Neural progenitor cell (in vitro differentiated cells): ENCODE measurements around the gene CXCR4. TPM values are rescaled to one million over a fixed set of nuclear protein-coding genes. Genes with fewer than 3 reads are reported as not detected.

ENCODE experiments used
- DNase-seq: peaks from one replicate; pipeline ENCODE4 v3.0.0-alpha.2; 2016; ENCODE audit warnings: low spot score
- H2AFZ ChIP-seq: fragments of 200-600 bp; sonication (generic); replicated peaks from 2 replicates; pipeline ENCODE4 v1.6.1; 2016; ENCODE audit warnings: antibody characterized with exemption
- H3F3A ChIP-seq: fragments of 200-600 bp; sonication (generic); 2 replicates; pipeline ENCODE4 v1.6.1; 2016; ENCODE audit warnings: antibody characterized with exemption, low read depth
- H3K27ac ChIP-seq: fragments of 200-600 bp; sonication (generic); 2 replicates; pipeline ENCODE4 v1.5.1; 2016; ENCODE audit warnings: mild to moderate bottlenecking
- H3K27me3 ChIP-seq: fragments of 200-600 bp; sonication (generic); 2 replicates; pipeline ENCODE4 v1.6.1; 2016; ENCODE audit warnings: mild to moderate bottlenecking, moderate library complexity
- H3K36me3 ChIP-seq: fragments of 200-600 bp; sonication (generic); 2 replicates; pipeline ENCODE4 v1.5.1; 2016
- H3K4me1 ChIP-seq: fragments of 200-600 bp; sonication (generic); 2 replicates; pipeline ENCODE4 v1.6.1; 2016; ENCODE audit warnings: mixed run types
- H3K4me2 ChIP-seq: fragments of 200-600 bp; sonication (generic); 2 replicates; pipeline ENCODE4 v1.6.1; 2016
- H3K4me3 ChIP-seq: fragments of 200-600 bp; sonication (generic); 2 replicates; pipeline ENCODE4 v1.5.1; 2016
- H3K79me2 ChIP-seq: fragments of 200-600 bp; sonication (generic); 2 replicates; pipeline ENCODE4 v1.6.1; 2016; ENCODE audit warnings: low read depth
- H3K9ac ChIP-seq: fragments of 200-600 bp; sonication (generic); 2 replicates; pipeline ENCODE4 v1.6.1; 2016
- H3K9me3 ChIP-seq: fragments of 200-600 bp; sonication (generic); 2 replicates; pipeline ENCODE4 v1.5.1; 2016; ENCODE audit warnings: low read depth
- H4K20me1 ChIP-seq: fragments of 200-600 bp; sonication (generic); 2 replicates; pipeline ENCODE4 v1.6.1; 2016; ENCODE audit warnings: low read depth
- H3K27ac Mint-ChIP-seq: 3 replicates; pipeline ENCODE4 v1.8.0; 2021; ENCODE audit warnings: mixed read lengths
- H3K27me3 Mint-ChIP-seq: 2 replicates; pipeline ENCODE4 v1.8.0; 2022; ENCODE audit warnings: low read depth, mild to moderate bottlenecking, inconsistent platforms, moderate library complexity, mixed read lengths; ENCODE audit not compliant: insufficient read depth
- H3K36me3 Mint-ChIP-seq: 3 replicates; pipeline ENCODE4 v1.8.0; 2021; ENCODE audit warnings: mixed read lengths
- H3K4me1 Mint-ChIP-seq: 3 replicates; pipeline ENCODE4 v1.8.0; 2021; ENCODE audit warnings: mixed read lengths
- H3K4me3 Mint-ChIP-seq: 3 replicates; pipeline ENCODE4 v1.8.0; 2021; ENCODE audit warnings: mild to moderate bottlenecking, moderate library complexity, mixed read lengths
- H3K9me3 Mint-ChIP-seq: 3 replicates; pipeline ENCODE4 v1.8.0; 2020; ENCODE audit warnings: mixed read lengths
- CTCF ChIP-seq: fragments of 200-600 bp; sonication (generic); IDR thresholded peaks from 2 replicates; pipeline ENCODE4 v1.5.1; 2017; ENCODE audit warnings: antibody characterized with exemption, mild to moderate bottlenecking
- EZH2 ChIP-seq: fragments of 200-600 bp; sonication (generic); IDR thresholded peaks from 2 replicates; pipeline ENCODE4 v1.6.1; 2017; ENCODE audit warnings: antibody characterized with exemption, mild to moderate bottlenecking, moderate library complexity
- EZH2phosphoT487 ChIP-seq: fragments of 200-600 bp; sonication (generic); IDR thresholded peaks from 2 replicates; pipeline ENCODE4 v1.6.1; 2017; ENCODE audit warnings: antibody characterized with exemption
- total RNA-seq: library from RNA; depleted of rRNA; stranded (reverse); fragments of >200 nt; gene quantifications from 2 replicates; pipeline ENCODE4 v1.2.3, GENCODE V29; 2015; ENCODE audit warnings: low replicate concordance

The CXCR4 gene
- total RNA-seq, 1 donor from 2014 or later, result 32.6 TPM

- Mint-ChIP-seq H3K9me3 (no peaks in the 10 kb centered on the region), H3K4me1 (peaks cover 28% of the 10 kb centered on the region)
- no peak overlapping the region for H3K4me2 ChIP-seq
Observed at GRCh38 chr2:136128905-136129304, 11.0 kb upstream of the CXCR4 start.

GRCh38 chr2:136128366-136128765, 10.4 kb upstream of the CXCR4 start:
- Histone ChIP-seq H3K9ac (no peak overlapping the region), H3K4me3 (no peak overlapping the region), H3K4me2 (no peak overlapping the region), H3K27me3 (no peaks in the 10 kb centered on the region), H3K79me2 (no peaks in the 10 kb centered on the region), H3F3A (peaks cover 29% of the 10 kb centered on the region), H3K36me3 (no peaks in the 10 kb centered on the region), H4K20me1 (no peaks in the 10 kb centered on the region), H3K27ac (no peak overlapping the region), H3K9me3 (no peaks in the 10 kb centered on the region), H2AFZ (no peak overlapping the region), H3K4me1 (peaks cover 49% of the 10 kb centered on the region)
- no peak overlapping the region for H3K4me3 Mint-ChIP-seq
- peaks cover 12% of the 10 kb centered on the region for H3K27me3 Mint-ChIP-seq
- H3K9me3 Mint-ChIP-seq, result no peaks in the 10 kb centered on the region
- H3K4me1 Mint-ChIP-seq, result peaks cover 28% of the 10 kb centered on the region
- TF ChIP-seq CTCF (no peak), EZH2phosphoT487 (no peak), EZH2 (no peak)
- H3K36me3 Mint-ChIP-seq, result no peaks in the 10 kb centered on the region
- no peak overlapping the region for H3K27ac Mint-ChIP-seq
- no peak for DNase-seq

More at GRCh38 chr2:136128905-136129304, 11.0 kb upstream of the CXCR4 start:
- H3K4me1 ChIP-seq, result peaks cover 46% of the 10 kb centered on the region
- no peak overlapping the region for H3K9ac ChIP-seq
- H3F3A ChIP-seq, result peaks cover 29% of the 10 kb centered on the region
- Mint-ChIP-seq H3K27ac (peak overlapping the region; percentile 20), H3K27me3 (peaks cover 12% of the 10 kb centered on the region), H3K4me3 (no peak overlapping the region), H3K36me3 (no peaks in the 10 kb centered on the region)
- no peak overlapping the region for H3K27ac ChIP-seq
- DNase-seq, result no peak
- no peak overlapping the region for H2AFZ ChIP-seq
- H3K27me3 ChIP-seq, result no peaks in the 10 kb centered on the region
- TF ChIP-seq EZH2phosphoT487 (no peak), CTCF (no peak), EZH2 (no peak)
- no peaks in the 10 kb centered on the region for H3K79me2 ChIP-seq
- H3K4me3 ChIP-seq, result no peak overlapping the region
- H3K36me3 ChIP-seq, result no peaks in the 10 kb centered on the region
- no peaks in the 10 kb centered on the region for H4K20me1 ChIP-seq
- no peaks in the 10 kb centered on the region for H3K9me3 ChIP-seq

- Histone ChIP-seq H3K4me3 (no peak overlapping the region), H3K27ac (no peak overlapping the region), H3K4me2 (peak overlapping the region; percentile 15), H2AFZ (no peak overlapping the region), H3K9ac (no peak overlapping the region), H3K79me2 (no peaks in the 10 kb centered on the region), H3K27me3 (no peaks in the 10 kb centered on the region), H3K4me1 (peaks cover 52% of the 10 kb centered on the region), H3K36me3 (no peaks in the 10 kb centered on the region), H3F3A (peaks cover 29% of the 10 kb centered on the region), H3K9me3 (no peaks in the 10 kb centered on the region), H4K20me1 (no peaks in the 10 kb centered on the region)
- Mint-ChIP-seq H3K36me3 (no peaks in the 10 kb centered on the region), H3K27me3 (peaks cover 12% of the 10 kb centered on the region), H3K9me3 (no peaks in the 10 kb centered on the region), H3K4me3 (no peak overlapping the region), H3K27ac (no peak overlapping the region), H3K4me1 (peaks cover 30% of the 10 kb centered on the region)
- TF ChIP-seq CTCF (no peak), EZH2phosphoT487 (no peak), EZH2 (no peak)
- no peak for DNase-seq
Observed at GRCh38 chr2:136127356-136127755, 9.4 kb upstream of the CXCR4 start.
